Measurements from ENCODE around the gene MRPL43. TPM values are rescaled to one million over a fixed set of nuclear protein-coding genes. Genes with fewer than 3 reads are reported as not detected.

Gene MRPL43
- total RNA-seq, 1 experiment from 2014 or later, result 46.3 TPM

DNA sequence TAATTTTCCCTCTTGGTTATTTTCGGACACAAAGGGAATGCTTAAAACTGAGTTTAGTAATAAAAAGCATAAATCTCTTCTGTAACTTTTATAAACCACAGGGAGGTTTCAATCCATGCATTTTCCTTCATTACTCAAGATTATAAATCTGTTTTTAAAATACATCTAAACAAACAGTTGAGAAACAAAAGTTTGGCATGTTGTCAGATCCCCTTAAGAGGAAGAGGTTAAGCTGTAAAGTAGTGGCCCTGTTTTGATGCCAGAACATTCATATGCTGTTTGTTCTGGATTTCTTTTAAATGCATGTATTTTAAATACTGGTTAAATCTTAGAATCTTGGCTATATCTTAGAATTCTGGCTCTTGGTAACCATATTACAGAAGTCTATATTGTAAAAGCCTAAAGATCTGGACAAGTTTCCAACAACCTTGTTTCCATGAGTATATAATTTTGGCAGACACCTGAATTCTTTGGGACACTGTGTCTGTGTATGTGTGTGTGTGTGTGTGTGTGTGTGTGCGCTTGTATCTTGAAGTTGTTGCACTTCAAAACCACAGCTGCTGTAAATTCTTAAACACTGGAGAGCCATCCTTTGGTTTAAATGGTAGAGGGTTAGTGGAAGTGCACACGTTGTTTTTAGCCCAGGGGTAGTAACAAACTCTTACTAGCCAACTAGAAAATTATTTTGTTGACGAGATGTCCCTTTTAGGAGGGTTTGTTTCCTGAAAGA, 24.8 kb downstream of the MRPL43 start:
- in situ Hi-C loops (cut with HindIII; ENCODE audit: low pct_unique_long_range_greater_than_20kb, low sequenced_read_pairs), result no loop called here
- DNase-seq (ENCODE audit: low read depth, low spot score), result no peak

DNA sequence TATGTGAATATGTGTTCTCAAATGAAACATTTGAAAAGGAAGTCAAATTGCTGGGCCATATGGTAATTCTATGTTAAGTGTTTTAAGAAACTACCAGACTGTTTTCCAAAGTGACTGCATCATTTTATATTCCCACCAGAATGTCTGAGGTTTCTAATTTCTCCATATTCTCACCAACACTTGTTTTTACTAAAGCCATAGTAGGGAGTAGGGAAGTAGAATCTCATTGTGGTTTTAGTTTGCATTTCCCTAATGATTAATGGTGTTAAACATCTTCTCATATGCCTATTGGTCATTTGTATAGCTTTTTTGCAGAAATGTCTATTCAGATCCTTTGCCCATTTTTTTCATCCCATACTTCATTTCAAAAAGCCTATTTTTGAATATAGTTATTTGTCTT, 27.0 kb downstream of the MRPL43 start:
- no peak for DNase-seq (ENCODE audit: low read depth, low spot score)
- in situ Hi-C loops (cut with HindIII; ENCODE audit: low pct_unique_long_range_greater_than_20kb, low sequenced_read_pairs), result no loop called here

DNA sequence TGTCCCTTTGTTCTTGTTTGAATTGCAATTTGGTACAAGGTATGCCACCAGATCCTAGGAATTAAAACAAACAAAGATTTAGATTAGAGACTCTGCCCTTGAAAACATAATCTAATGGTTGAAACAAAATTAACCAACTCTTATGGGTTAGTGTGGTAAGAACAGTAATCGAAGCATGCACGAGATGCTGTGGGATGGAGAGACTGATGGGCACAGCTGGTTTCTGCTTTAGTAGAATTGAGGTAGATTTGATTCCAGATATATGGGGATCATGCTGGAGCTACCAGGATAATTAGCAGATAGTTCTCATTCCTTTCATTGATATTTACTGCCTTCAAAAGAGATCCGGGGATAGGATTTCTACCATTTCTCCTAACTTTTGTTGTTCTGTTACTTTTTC, 38.4 kb downstream of the MRPL43 start:
- in situ Hi-C loops (cut with HindIII; ENCODE audit: low pct_unique_long_range_greater_than_20kb, low sequenced_read_pairs), result no loop called here
- DNase-seq (ENCODE audit: low read depth, low spot score), result no peak

DNA sequence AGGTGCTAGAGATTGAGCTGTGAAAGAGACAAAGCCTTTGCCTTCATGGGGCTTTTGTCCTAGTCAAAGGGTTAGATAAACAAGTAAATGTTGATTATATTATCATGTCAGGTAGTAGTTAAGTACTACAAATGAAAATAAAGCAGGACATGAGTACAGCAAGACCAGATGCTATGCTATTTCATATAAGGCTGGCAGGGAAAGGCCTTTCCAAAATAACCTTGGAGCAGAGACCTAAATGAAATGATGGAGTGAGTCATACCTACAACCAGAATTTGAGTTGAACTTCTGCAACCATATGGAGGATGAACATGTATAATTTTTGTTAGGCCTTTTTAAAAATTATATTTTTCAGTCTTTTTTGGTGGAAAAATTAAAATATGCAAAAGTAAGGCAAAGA, 41.5 kb downstream of the MRPL43 start:
- DNase-seq (ENCODE audit: low read depth, low spot score), result no peak
- in situ Hi-C loops (cut with HindIII; ENCODE audit: low pct_unique_long_range_greater_than_20kb, low sequenced_read_pairs), result no loop called here

DNA sequence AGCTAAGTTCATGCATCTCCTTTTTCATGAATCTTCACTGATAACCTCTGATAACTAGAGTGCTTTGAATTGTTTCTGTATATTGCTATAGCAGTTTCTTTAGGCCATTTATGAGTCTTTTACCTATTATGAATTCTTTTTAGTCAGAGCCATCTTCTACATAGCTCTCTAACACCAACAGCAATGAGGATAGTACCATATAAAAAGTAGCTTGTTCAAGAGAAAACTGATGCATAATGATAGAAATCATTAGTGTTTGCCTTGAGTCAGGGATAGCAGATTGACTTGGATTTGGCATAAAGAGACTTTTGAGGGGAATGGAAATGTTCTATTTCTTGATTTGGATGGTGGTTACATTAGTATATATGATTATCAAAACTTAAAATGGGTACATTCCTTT, 43.8 kb downstream of the MRPL43 start:
- in situ Hi-C loops (cut with HindIII; ENCODE audit: low pct_unique_long_range_greater_than_20kb, low sequenced_read_pairs), result no loop called here
- DNase-seq (ENCODE audit: low read depth, low spot score), result no peak

DNA sequence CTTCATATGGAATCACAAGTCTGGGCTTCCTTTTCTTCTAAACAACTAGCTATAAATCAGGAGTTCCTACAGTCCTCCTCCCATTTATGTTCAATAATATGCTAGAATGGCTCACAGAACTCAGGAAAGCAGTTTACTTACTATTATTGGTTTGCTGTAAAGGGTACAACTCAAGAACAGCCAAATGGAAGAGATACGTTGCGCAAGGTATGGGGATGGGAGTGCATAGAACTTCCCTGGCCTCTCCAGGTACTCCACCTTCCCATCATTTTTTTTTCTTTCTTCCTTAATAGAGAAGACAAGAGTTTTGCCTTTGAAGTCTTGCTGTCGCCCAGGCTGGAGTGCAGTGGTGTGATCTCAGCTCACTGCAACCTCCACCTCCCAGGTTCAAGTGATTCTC, 45.1 kb downstream of the MRPL43 start:
- DNase-seq (ENCODE audit: low read depth, low spot score), result no peak
- in situ Hi-C loops (cut with HindIII; ENCODE audit: low pct_unique_long_range_greater_than_20kb, low sequenced_read_pairs), result no loop called here

DNA sequence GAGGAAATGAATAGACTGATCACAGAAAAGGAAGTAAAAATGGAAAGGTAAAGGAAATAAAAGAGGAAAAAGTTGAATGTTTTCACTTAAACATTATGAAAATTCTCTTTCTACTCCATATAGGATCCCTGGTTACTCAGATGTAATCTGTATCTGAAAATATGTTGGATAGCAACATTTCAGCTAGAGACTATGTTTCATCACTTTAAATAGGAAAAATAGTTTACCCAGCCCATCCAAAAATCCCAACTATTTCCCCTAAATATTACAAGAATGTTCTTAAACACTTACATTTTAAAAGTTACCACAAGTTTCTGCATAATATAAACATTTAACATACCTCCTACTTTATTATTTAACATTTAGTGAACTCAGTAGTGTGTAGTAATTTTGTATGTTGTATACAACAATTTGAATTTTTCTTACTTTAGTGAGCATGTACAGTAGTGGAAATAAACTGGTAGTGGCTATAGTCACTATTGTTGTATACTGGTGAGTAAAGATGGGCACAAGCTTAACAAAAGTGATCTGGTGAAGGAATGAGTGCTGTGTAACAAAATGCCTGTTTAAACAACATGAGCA, 47.4 kb downstream of the MRPL43 start:
- DNase-seq (ENCODE audit: low read depth, low spot score), result no peak
- in situ Hi-C loops (cut with HindIII; ENCODE audit: low pct_unique_long_range_greater_than_20kb, low sequenced_read_pairs), result no loop called here

Small RNA genes lying within 50 kb of the gene (small RNA-seq; reads per million reads assigned to genes)
- gene MIR608, result 0 reads per million in 2 experiments

Other genes with a start within 250 kb of the MRPL43 start
- gene PAX2, start 241.9 kb downstream of the MRPL43 start, total RNA-seq (2014; rRNA removed; shearing (Covaris generic)), result not detected in 2 replicates
- gene SLF2, start 74.5 kb downstream of the MRPL43 start, total RNA-seq (2014; rRNA removed; shearing (Covaris generic)), result 21.8 and 24.4 TPM in 2 replicates
- gene SEMA4G, start 18.0 kb downstream of the MRPL43 start, total RNA-seq (2014; rRNA removed; shearing (Covaris generic)), result 1.3 and 4.7 TPM in 2 replicates
- gene TWNK, start within 50 bp of the MRPL43 start, total RNA-seq (2014; rRNA removed; shearing (Covaris generic)), result 14.7 and 14.8 TPM in 2 replicates
- gene LZTS2, start 12.3 kb upstream of the MRPL43 start, total RNA-seq (2014; rRNA removed; shearing (Covaris generic)), result 37.1 and 41.0 TPM in 2 replicates
- 0.74 and 1.5 TPM in 2 replicates for gene PDZD7, start 43.6 kb upstream of the MRPL43 start, total RNA-seq (2014; rRNA removed; shearing (Covaris generic))
- 66.8 and 76.9 TPM in 2 replicates for gene SFXN3, start 43.7 kb upstream of the MRPL43 start, total RNA-seq (2014; rRNA removed; shearing (Covaris generic))
- 1.9 and 2.3 TPM in 2 replicates for gene KAZALD1, start 74.5 kb upstream of the MRPL43 start, total RNA-seq (2014; rRNA removed; shearing (Covaris generic))
- gene TLX1, start 143.8 kb upstream of the MRPL43 start, total RNA-seq (2014; rRNA removed; shearing (Covaris generic)), result not detected in 2 replicates
- not detected in 2 replicates for gene LBX1, start 242.0 kb upstream of the MRPL43 start, total RNA-seq (2014; rRNA removed; shearing (Covaris generic))

Data from SK-MEL-5 (cell line).